GM23248 (cell line): Measurements from ENCODE around the gene MTNR1A.

Experiments used
- EZH2 ChIP-seq: fragments of 200-600 bp; sonication (generic); IDR thresholded peaks from 2 replicates; pipeline ENCODE4 v1.6.1; 2018; ENCODE audit warnings: antibody characterized with exemption, mild to moderate bottlenecking; ENCODE audit not compliant: insufficient read depth, poor library complexity, severe bottlenecking
- EZH2phosphoT487 ChIP-seq: fragments of 200-600 bp; sonication (generic); IDR thresholded peaks from 2 replicates; pipeline ENCODE4 v1.6.1; 2018; ENCODE audit warnings: antibody characterized with exemption, moderate library complexity, mild to moderate bottlenecking, low read depth; ENCODE audit not compliant: insufficient read depth

DNA sequence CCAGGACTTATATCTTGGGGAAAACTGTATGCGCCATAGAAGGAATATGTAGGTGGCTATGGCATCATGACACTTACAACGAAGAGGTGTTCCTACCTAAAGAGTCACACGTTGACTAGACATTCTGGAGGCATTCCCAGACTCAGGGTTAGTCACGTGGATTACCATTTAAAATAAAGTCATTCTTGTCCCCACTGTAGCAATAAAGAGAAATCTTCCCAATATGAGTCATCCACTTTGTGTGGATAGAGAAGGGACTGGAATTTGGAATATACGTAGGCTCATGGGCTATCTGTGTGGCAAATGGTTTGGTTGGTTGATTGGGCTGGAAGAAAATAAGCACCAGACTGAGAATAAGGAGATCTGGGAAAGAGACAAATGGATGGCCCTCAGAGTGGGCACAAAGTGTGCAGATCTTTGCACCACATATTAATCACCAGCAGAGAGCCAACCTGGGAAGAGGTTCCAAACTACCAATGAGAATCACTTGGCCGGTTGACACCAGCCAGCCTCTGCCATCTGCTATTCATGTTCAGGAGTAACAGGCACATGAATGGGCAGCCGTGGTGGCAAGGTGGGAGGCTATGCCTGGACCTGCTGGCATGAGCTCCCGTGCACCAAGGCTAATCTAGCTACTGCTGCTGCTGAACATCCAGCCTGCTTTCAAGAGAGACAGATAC is 41.0 kb downstream of the MTNR1A start:
- no peak for TF ChIP-seq EZH2phosphoT487
- TF ChIP-seq EZH2, result no peak
